Type B pancreatic cell (in vitro differentiated cells): ENCODE measurements around the gene MPHOSPH8. TPM values are rescaled to one million over a fixed set of nuclear protein-coding genes. Genes with fewer than 3 reads are reported as not detected.

Source experiments
- DNase-seq: peaks from one replicate; pipeline ENCODE4 v3.0.0; 2021; ENCODE audit warnings: mixed read lengths; ENCODE audit not compliant: unreplicated experiment; ENCODE audit errors: extremely low spot score
- H3K27ac Mint-ChIP-seq: 2 replicates; pipeline ENCODE4 v1.8.0; 2021; ENCODE audit warnings: mild to moderate bottlenecking, mixed read lengths
- H3K27me3 Mint-ChIP-seq: 2 replicates; pipeline ENCODE4 v1.8.0; 2021; ENCODE audit warnings: mixed read lengths
- H3K36me3 Mint-ChIP-seq: 2 replicates; pipeline ENCODE4 v1.8.0; 2021; ENCODE audit warnings: mixed read lengths
- H3K4me1 Mint-ChIP-seq: one replicate; pipeline ENCODE4 v1.8.0; 2021; ENCODE audit warnings: mixed read lengths; ENCODE audit not compliant: unreplicated experiment
- H3K4me3 Mint-ChIP-seq: 2 replicates; pipeline ENCODE4 v1.8.0; 2021; ENCODE audit warnings: mild to moderate bottlenecking, mixed read lengths
- H3K9me3 Mint-ChIP-seq: 2 replicates; pipeline ENCODE4 v1.8.0; 2021; ENCODE audit warnings: mixed read lengths
- total RNA-seq: library from RNA; stranded (reverse); gene quantifications from 2 replicates; pipeline ENCODE4 v1.2.1, GENCODE V29; 2021; ENCODE audit warnings: low replicate concordance
- TF ChIP-seq, protein P1 (sequence below): fragments of 200-600 bp; sonication (generic); conservative IDR thresholded peaks from 2 replicates; pipeline ENCODE4 v1.5.0; 2021; ENCODE audit warnings: antibody characterized with exemption, mild to moderate bottlenecking

Gene MPHOSPH8
- total RNA-seq, 1 donor from 2014 or later: 30.5 TPM

DNA sequence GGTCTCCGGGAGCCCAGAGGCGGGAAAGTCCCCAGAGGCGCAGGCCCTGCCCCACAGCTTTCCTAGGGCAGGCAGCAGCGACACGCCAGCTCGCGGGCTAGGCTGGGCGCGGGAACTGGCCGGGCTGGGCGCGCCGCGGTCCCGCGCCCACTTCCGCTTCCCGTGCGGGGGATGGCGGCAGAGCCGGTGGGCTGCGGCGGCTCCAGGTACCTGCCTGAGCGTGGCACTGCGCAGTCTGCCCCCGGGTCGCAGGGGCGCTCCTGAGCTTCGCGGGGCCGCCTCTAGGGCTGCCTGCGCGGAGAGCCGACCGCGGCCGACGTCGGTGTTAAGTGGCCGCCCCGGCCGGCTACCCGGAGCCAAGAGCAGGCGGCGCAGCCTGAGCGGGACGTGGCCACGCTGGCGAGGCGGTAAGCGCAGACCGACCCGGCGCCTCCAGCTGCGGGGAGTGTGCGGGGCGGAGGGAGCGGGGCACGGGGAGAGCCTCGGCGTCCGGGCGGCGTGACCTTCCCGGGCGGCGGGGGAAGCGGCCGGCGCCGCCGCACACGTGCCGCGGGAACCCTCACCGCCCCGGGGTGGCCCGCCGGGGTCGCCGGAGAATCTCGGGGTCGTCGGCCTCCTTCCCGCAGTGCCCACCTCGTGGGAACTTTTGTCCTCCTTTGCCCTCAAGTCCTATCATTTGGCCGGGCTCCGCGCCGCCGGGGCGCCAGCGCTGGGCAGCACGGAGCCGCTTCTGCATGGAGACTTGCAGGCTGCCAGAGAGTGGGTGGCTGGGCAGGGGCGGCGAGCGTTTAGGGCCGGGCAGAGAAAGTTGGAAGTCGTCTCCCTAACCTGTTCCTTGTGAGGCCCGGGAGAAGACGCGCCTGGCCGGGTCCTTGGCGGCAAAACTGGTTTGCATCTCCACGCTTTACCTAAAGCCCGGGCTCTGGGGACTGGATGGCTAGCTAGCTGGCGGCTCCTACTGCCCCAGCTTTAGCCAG is 31.4 kb upstream of the MPHOSPH8 start:
- Mint-ChIP-seq H3K4me1 (peaks cover 3% of the 10 kb centered on the region), H3K27me3 (peaks cover 5% of the 10 kb centered on the region), H3K36me3 (peaks cover 20% of the 10 kb centered on the region), H3K27ac (peak overlapping the region; percentile 53), H3K9me3 (peaks cover 9% of the 10 kb centered on the region), H3K4me3 (peak overlapping the region; percentile 84)
- TF ChIP-seq, protein P1, sequence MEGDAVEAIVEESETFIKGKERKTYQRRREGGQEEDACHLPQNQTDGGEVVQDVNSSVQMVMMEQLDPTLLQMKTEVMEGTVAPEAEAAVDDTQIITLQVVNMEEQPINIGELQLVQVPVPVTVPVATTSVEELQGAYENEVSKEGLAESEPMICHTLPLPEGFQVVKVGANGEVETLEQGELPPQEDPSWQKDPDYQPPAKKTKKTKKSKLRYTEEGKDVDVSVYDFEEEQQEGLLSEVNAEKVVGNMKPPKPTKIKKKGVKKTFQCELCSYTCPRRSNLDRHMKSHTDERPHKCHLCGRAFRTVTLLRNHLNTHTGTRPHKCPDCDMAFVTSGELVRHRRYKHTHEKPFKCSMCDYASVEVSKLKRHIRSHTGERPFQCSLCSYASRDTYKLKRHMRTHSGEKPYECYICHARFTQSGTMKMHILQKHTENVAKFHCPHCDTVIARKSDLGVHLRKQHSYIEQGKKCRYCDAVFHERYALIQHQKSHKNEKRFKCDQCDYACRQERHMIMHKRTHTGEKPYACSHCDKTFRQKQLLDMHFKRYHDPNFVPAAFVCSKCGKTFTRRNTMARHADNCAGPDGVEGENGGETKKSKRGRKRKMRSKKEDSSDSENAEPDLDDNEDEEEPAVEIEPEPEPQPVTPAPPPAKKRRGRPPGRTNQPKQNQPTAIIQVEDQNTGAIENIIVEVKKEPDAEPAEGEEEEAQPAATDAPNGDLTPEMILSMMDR: peak; percentile 70
- DNase-seq: peak; percentile 78

- Mint-ChIP-seq H3K27ac (no peak overlapping the region), H3K4me3 (no peak overlapping the region), H3K9me3 (peaks cover 15% of the 10 kb centered on the region), H3K27me3 (peaks cover 5% of the 10 kb centered on the region), H3K36me3 (peaks cover 24% of the 10 kb centered on the region), H3K4me1 (peaks cover 3% of the 10 kb centered on the region)
- TF ChIP-seq, protein P1: no peak
- DNase-seq: no peak
These were observed 29.2 kb upstream of the MPHOSPH8 start for GRCh38 chr13:19604306-19604705.

DNA sequence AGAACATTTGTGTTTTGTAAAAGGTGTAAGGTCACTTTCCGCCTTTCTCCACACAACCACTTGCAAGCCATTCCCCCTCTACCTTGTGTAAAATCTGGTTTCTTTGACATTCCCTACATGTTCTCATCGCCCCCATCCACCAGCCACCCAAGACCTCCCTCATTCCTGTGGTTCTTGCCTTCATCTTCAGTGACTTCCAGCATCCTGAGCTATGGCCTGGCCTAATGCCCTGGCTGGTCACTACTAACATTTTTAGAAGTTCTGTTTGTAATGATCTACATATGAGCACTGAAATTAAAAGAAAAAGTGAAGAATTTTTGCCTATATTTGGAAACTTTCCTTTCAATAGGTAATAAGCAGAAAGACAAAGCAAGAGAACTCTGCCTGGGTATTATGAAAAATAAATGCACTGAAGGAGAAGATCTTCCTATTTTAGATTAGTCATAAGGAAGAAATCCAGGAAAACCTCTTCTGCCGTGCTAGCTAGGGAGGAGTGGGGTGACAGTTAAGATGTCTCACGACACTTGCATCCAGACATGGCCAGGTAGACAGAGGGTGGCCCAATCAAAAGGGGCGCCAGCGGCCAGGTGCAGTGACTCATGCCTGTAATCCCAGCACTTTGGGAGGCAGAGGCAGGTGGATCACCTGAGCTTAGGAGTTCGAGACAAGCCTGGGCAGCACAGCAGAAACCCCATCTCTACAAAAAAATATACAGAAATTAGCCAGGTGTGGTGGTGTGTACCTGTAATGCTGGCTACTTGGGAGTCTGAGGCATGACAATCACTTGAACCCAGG is 28.1 kb upstream of the MPHOSPH8 start:
- H3K4me1 Mint-ChIP-seq: peaks cover 3% of the 10 kb centered on the region
- peaks cover 5% of the 10 kb centered on the region for H3K27me3 Mint-ChIP-seq
- H3K36me3 Mint-ChIP-seq: peaks cover 24% of the 10 kb centered on the region
- TF ChIP-seq, protein P1: no peak
- H3K4me3 Mint-ChIP-seq: peak overlapping the region; percentile 16
- DNase-seq: no peak
- no peak overlapping the region for H3K27ac Mint-ChIP-seq
- peaks cover 18% of the 10 kb centered on the region for H3K9me3 Mint-ChIP-seq

GRCh38 chr13:19606152-19606551 is 27.3 kb upstream of the MPHOSPH8 start:
- Mint-ChIP-seq H3K36me3 (peaks cover 24% of the 10 kb centered on the region), H3K4me1 (peaks cover 3% of the 10 kb centered on the region), H3K27ac (no peak overlapping the region), H3K27me3 (peaks cover 5% of the 10 kb centered on the region), H3K4me3 (no peak overlapping the region), H3K9me3 (peaks cover 18% of the 10 kb centered on the region)
- DNase-seq: no peak
- TF ChIP-seq, protein P1: no peak

- no peak for DNase-seq
- Mint-ChIP-seq H3K4me3 (no peak overlapping the region), H3K9me3 (peaks cover 18% of the 10 kb centered on the region), H3K27ac (no peak overlapping the region), H3K27me3 (peaks cover 5% of the 10 kb centered on the region), H3K36me3 (peaks cover 24% of the 10 kb centered on the region), H3K4me1 (peaks cover 3% of the 10 kb centered on the region)
- TF ChIP-seq, protein P1: no peak
These were observed 26.7 kb upstream of the MPHOSPH8 start for GRCh38 chr13:19606737-19607136.
